PC-3 (cell line): ENCODE measurements around the gene EPHB2. TPM values are rescaled to one million over a fixed set of nuclear protein-coding genes. Genes with fewer than 3 reads are reported as not detected.

Source experiments
- ATAC-seq: fragments of 200-7000 bp; cut with Tn5 transposase; 2 replicates; pipeline ENCODE4 v1.9.1; 2020; ENCODE audit warnings: mild to moderate bottlenecking, moderate library complexity
- BruUV-seq: library from RNA; stranded (reverse); fragments of 400-500 nt; replicated peaks from 2 replicates; lab custom pipeline; 2021; lab: Mats Ljungman, UMichigan
- CTCF ChIA-PET: fragments of 300-600 bp; sonication (Branson Sonifier 250); formaldehyde crosslinking; loops from one replicate; lab custom pipeline; 2022; ENCODE audit warnings: antibody characterized with exemption; lab: Charles Lee
- POLR2A ChIA-PET: fragments of 300-600 bp; sonication (Branson Sonifier 250); formaldehyde crosslinking; loops from one replicate; lab custom pipeline; 2022; ENCODE audit warnings: antibody characterized with exemption; ENCODE audit not compliant: unreplicated experiment; lab: Charles Lee
- DNase-seq: peaks from one replicate; pipeline ENCODE4 v3.0.0-alpha.2; 2015
- H2AFZ ChIP-seq: fragments of 300-600 bp; sonication (generic); 2 replicates; pipeline ENCODE4 v1.6.0; 2016; ENCODE audit warnings: antibody characterized with exemption, low read length
- H3F3A ChIP-seq: fragments of 300-600 bp; sonication (generic); one replicate; pipeline ENCODE4 v1.6.0; 2017; ENCODE audit warnings: antibody characterized with exemption, low read length, control low read depth, mild to moderate bottlenecking; ENCODE audit not compliant: unreplicated experiment
- H3K27ac ChIP-seq: fragments of 300-600 bp; sonication (generic); 2 replicates; pipeline ENCODE4 v1.5.1; 2016; ENCODE audit warnings: mild to moderate bottlenecking, low read length
- H3K27me3 ChIP-seq: fragments of 300-600 bp; sonication (generic); 2 replicates; pipeline ENCODE4 v1.6.1; 2016; ENCODE audit warnings: low read length, mixed read lengths
- H3K36me3 ChIP-seq: fragments of 300-600 bp; sonication (generic); 2 replicates; pipeline ENCODE4 v1.6.1; 2016; ENCODE audit warnings: low read depth, mixed run types, low read length, mixed read lengths
- H3K4me1 ChIP-seq: fragments of 300-600 bp; sonication (generic); 2 replicates; pipeline ENCODE4 v1.5.1; 2016; ENCODE audit warnings: low read length; ENCODE audit not compliant: insufficient read depth
- H3K4me2 ChIP-seq: fragments of 300-600 bp; sonication (generic); 2 replicates; pipeline ENCODE4 v1.6.0; 2016; ENCODE audit warnings: low read length
- H3K4me3 ChIP-seq: fragments of 300-600 bp; sonication (generic); 2 replicates; pipeline ENCODE4 v1.5.1; 2016; ENCODE audit warnings: mild to moderate bottlenecking, low read length, mixed read lengths
- H3K79me2 ChIP-seq: fragments of 300-600 bp; sonication (generic); 2 replicates; pipeline ENCODE4 v1.6.1; 2017; ENCODE audit warnings: low read length, mixed read lengths
- H3K9ac ChIP-seq: fragments of 300-600 bp; sonication (generic); 2 replicates; pipeline ENCODE4 v1.6.0; 2016; ENCODE audit warnings: mild to moderate bottlenecking, low read length
- H3K9me2 ChIP-seq: fragments of 300-600 bp; sonication (generic); replicated peaks from 2 replicates; pipeline ENCODE4 v1.6.1; 2016; ENCODE audit warnings: mixed run types, low read length, mixed read lengths
- H3K9me3 ChIP-seq: fragments of 300-600 bp; sonication (generic); 2 replicates; pipeline ENCODE4 v1.6.1; 2016; ENCODE audit warnings: low read length, mixed read lengths
- H4K20me1 ChIP-seq: fragments of 300-600 bp; sonication (generic); 2 replicates; pipeline ENCODE4 v1.6.1; 2016; ENCODE audit warnings: low read length, mixed read lengths
- EZH2 ChIP-seq: fragments of 300-600 bp; sonication (generic); IDR thresholded peaks from one replicate; pipeline ENCODE4 v1.6.1; 2017; ENCODE audit warnings: antibody characterized with exemption, mild to moderate bottlenecking, low read length; ENCODE audit not compliant: unreplicated experiment
- EZH2phosphoT487 ChIP-seq: fragments of 300-600 bp; sonication (generic); IDR thresholded peaks from 2 replicates; pipeline ENCODE4 v1.6.1; 2018; ENCODE audit warnings: mild to moderate bottlenecking, antibody characterized with exemption, low read length, borderline replicate concordance
- intact Hi-C: fragments of 100-400 bp; cut with micrococcal nuclease; formaldehyde crosslinking; loops from 2 replicates; pipeline ENCODE4 v1.9.0; 2023
- total RNA-seq: library from RNA; depleted of rRNA; stranded (reverse); fragments of >200 nt; gene quantifications from 2 replicates; pipeline ENCODE4 v1.2.3, GENCODE V29; 2014
- TF ChIP-seq, protein P1 (sequence below): fragments of 300-600 bp; sonication (generic); conservative IDR thresholded peaks from 2 replicates; pipeline ENCODE4 v1.5.1; 2017; ENCODE audit warnings: antibody characterized with exemption, low read depth, mild to moderate bottlenecking, low read length

EPHB2 gene
- total RNA-seq, 1 experiment from 2014 or later: 23.2 TPM

DNA sequence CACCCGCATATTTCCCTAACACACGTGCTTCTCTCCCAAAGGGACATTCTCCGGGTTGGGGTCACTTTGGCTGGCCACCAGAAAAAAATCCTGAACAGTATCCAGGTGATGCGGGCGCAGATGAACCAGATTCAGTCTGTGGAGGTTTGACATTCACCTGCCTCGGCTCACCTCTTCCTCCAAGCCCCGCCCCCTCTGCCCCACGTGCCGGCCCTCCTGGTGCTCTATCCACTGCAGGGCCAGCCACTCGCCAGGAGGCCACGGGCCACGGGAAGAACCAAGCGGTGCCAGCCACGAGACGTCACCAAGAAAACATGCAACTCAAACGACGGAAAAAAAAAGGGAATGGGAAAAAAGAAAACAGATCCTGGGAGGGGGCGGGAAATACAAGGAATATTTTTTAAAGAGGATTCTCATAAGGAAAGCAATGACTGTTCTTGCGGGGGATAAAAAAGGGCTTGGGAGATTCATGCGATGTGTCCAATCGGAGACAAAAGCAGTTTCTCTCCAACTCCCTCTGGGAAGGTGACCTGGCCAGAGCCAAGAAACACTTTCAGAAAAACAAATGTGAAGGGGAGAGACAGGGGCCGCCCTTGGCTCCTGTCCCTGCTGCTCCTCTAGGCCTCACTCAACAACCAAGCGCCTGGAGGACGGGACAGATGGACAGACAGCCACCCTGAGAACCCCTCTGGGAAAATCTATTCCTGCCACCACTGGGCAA, 202.9 kb downstream of the EPHB2 start:
- DNase-seq (no peak), ATAC-seq (no peak)
- Histone ChIP-seq H4K20me1 (no peaks in the 10 kb centered on the region), H2AFZ (no peak overlapping the region), H3K27ac (no peak overlapping the region), H3K9ac (no peak overlapping the region), H3K4me1 (no peaks in the 10 kb centered on the region), H3K4me3 (no peak overlapping the region), H3K4me2 (no peak overlapping the region), H3K79me2 (no peaks in the 10 kb centered on the region), H3K36me3 (no peaks in the 10 kb centered on the region), H3F3A (no peaks in the 10 kb centered on the region), H3K9me2 (no peaks in the 10 kb centered on the region), H3K9me3 (no peaks in the 10 kb centered on the region), H3K27me3 (no peaks in the 10 kb centered on the region)
- ChIA-PET POLR2A (no interaction called here), CTCF (no interaction called here)
- TF ChIP-seq, protein P1, sequence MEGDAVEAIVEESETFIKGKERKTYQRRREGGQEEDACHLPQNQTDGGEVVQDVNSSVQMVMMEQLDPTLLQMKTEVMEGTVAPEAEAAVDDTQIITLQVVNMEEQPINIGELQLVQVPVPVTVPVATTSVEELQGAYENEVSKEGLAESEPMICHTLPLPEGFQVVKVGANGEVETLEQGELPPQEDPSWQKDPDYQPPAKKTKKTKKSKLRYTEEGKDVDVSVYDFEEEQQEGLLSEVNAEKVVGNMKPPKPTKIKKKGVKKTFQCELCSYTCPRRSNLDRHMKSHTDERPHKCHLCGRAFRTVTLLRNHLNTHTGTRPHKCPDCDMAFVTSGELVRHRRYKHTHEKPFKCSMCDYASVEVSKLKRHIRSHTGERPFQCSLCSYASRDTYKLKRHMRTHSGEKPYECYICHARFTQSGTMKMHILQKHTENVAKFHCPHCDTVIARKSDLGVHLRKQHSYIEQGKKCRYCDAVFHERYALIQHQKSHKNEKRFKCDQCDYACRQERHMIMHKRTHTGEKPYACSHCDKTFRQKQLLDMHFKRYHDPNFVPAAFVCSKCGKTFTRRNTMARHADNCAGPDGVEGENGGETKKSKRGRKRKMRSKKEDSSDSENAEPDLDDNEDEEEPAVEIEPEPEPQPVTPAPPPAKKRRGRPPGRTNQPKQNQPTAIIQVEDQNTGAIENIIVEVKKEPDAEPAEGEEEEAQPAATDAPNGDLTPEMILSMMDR: no peak
- TF ChIP-seq EZH2: no peak
- no peak for TF ChIP-seq EZH2phosphoT487
- BruUV-seq: no TSS peak
- intact Hi-C loops: no loop called here

DNA sequence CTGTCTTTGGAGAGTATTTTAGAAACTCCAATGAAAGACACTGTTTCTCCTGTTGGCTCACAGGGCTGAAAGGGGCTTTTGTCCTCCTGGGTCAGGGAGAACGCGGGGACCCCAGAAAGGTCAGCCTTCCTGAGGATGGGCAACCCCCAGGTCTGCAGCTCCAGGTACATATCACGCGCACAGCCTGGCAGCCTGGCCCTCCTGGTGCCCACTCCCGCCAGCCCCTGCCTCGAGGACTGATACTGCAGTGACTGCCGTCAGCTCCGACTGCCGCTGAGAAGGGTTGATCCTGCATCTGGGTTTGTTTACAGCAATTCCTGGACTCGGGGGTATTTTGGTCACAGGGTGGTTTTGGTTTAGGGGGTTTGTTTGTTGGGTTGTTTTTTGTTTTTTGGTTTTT, 203.5 kb downstream of the EPHB2 start:
- TF ChIP-seq EZH2 (no peak), EZH2phosphoT487 (no peak)
- TF ChIP-seq, protein P1: no peak
- no TSS peak for BruUV-seq
- DNase-seq: no peak

DNA sequence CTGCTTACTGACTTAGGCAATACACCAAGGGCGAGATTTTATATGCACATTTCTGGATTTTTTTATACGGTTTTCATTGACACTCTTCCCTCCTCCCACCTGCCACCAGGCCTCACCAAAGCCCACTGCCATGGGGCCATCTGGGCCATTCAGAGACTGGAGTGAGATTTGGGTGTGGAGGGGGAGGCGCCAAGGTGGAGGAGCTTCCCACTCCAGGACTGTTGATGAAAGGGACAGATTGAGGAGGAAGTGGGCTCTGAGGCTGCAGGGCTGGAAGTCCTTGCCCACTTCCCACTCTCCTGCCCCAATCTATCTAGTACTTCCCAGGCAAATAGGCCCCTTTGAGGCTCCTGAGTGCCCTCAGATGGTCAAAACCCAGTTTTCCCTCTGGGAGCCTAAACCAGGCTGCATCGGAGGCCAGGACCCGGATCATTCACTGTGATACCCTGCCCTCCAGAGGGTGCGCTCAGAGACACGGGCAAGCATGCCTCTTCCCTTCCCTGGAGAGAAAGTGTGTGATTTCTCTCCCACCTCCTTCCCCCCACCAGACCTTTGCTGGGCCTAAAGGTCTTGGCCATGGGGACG, 204.1 kb downstream of the EPHB2 start:
- Histone ChIP-seq H4K20me1 (no peaks in the 10 kb centered on the region), H3K27ac (no peak overlapping the region), H3K4me1 (no peaks in the 10 kb centered on the region), H3K4me2 (no peak overlapping the region), H3K9ac (no peak overlapping the region), H3K9me3 (no peaks in the 10 kb centered on the region), H2AFZ (no peak overlapping the region), H3K27me3 (no peaks in the 10 kb centered on the region), H3K36me3 (no peaks in the 10 kb centered on the region), H3K79me2 (no peaks in the 10 kb centered on the region), H3K4me3 (no peak overlapping the region), H3F3A (no peaks in the 10 kb centered on the region), H3K9me2 (no peaks in the 10 kb centered on the region)
- ChIA-PET POLR2A (no interaction called here), CTCF (no interaction called here)
- no peak for TF ChIP-seq EZH2phosphoT487
- TF ChIP-seq EZH2: no peak
- TF ChIP-seq, protein P1: no peak
- no peak for ATAC-seq
- no TSS peak for BruUV-seq
- intact Hi-C loops: no loop called here
- no peak for DNase-seq

More for the DNA sequence above, 203.5 kb downstream of the EPHB2 start:
- no peak overlapping the region for H3K4me3 ChIP-seq
- no peaks in the 10 kb centered on the region for H3K27me3 ChIP-seq
- no peak for ATAC-seq
- POLR2A ChIA-PET: no interaction called here
- H3K9me3 ChIP-seq: no peaks in the 10 kb centered on the region
- H4K20me1 ChIP-seq: no peaks in the 10 kb centered on the region
- no peaks in the 10 kb centered on the region for H3K79me2 ChIP-seq
- H3K4me2 ChIP-seq: no peak overlapping the region
- no peaks in the 10 kb centered on the region for H3K36me3 ChIP-seq
- CTCF ChIA-PET: no interaction called here
- no peak overlapping the region for H3K9ac ChIP-seq
- H3F3A ChIP-seq: no peaks in the 10 kb centered on the region
- H2AFZ ChIP-seq: no peak overlapping the region
- H3K9me2 ChIP-seq: no peaks in the 10 kb centered on the region
- no peak overlapping the region for H3K27ac ChIP-seq
- intact Hi-C loops: no loop called here
- no peaks in the 10 kb centered on the region for H3K4me1 ChIP-seq
